GM12892 (cell line): Measurements from ENCODE around the gene POLR2E.
"Not testable (repeated sequence)": the region's sequence is repeated elsewhere in the genome, so short reads cannot be mapped to it uniquely, and the experiment has no call there.

Source experiments
- DNase-seq: peaks from one replicate; pipeline ENCODE4 v3.0.0; 2011; ENCODE audit not compliant: insufficient read length
- FAIRE-seq: peaks from 2 replicates; lab custom pipeline; 2011; peaks lifted over from hg19 to GRCh38; lab: Jason Lieb, UNC
- POLR2A ChIP-seq: IDR thresholded peaks from 2 replicates; pipeline ENCODE4 v1.6.1; 2011; ENCODE audit warnings: low read depth, low read length, control low read depth
- POLR2AphosphoS5 ChIP-seq: IDR thresholded peaks from 2 replicates; pipeline ENCODE4 v1.6.1; 2011; ENCODE audit warnings: low read depth, low read length, control low read depth
- TAF1 ChIP-seq: IDR thresholded peaks from 2 replicates; pipeline ENCODE4 v1.6.1; 2011; ENCODE audit warnings: low read depth, mild to moderate bottlenecking, control low read depth, low read length, borderline replicate concordance

The POLR2E gene

GRCh38 chr19:1133471-1133929, 38.3 kb upstream of the POLR2E start:
- DNase-seq (peak; percentile 81), FAIRE-seq (peak; percentile 24)
- TF ChIP-seq TAF1 (no peak), POLR2A (peak; percentile 57; the same call in 1 of the 2 replicates)

- TF ChIP-seq POLR2A (no peak), POLR2AphosphoS5 (no peak), TAF1 (no peak)
- no peak for DNase-seq
- no peak for FAIRE-seq
These were observed 37.6 kb upstream of the POLR2E start for GRCh38 chr19:1132552-1133383.

- FAIRE-seq: peak; percentile 99
- TF ChIP-seq POLR2A (peak; percentile 56; the same call in 1 of the 2 replicates), POLR2AphosphoS5 (no peak), TAF1 (peak; percentile 44; the same call in 1 of the 2 replicates)
These were observed 36.8 kb upstream of the POLR2E start for GRCh38 chr19:1131718-1132551.

GRCh38 chr19:1130771-1131717, 35.9 kb upstream of the POLR2E start:
- no peak for TF ChIP-seq POLR2AphosphoS5
- TF ChIP-seq TAF1: no peak
- TF ChIP-seq POLR2A: no peak
- DNase-seq (no peak), FAIRE-seq (peak; percentile 90)

More at GRCh38 chr19:1131718-1132551, 36.8 kb upstream of the POLR2E start:
- peak; percentile 85 for DNase-seq

GRCh38 chr19:1129535-1129934, 34.4 kb upstream of the POLR2E start:
- TF ChIP-seq POLR2A (no peak), TAF1 (no peak), POLR2AphosphoS5 (no peak)
- no peak for FAIRE-seq
- no peak for DNase-seq

GRCh38 chr19:1129084-1129483, 33.9 kb upstream of the POLR2E start:
- FAIRE-seq, DNase-seq: not testable (repeated sequence)

GRCh38 chr19:1128106-1128505, 32.9 kb upstream of the POLR2E start:
- TF ChIP-seq TAF1 (no peak), POLR2A (no peak), POLR2AphosphoS5 (no peak)
- FAIRE-seq (no peak), DNase-seq (no peak)

- TF ChIP-seq TAF1 (no peak), POLR2A (no peak), POLR2AphosphoS5 (no peak)
- no peak for DNase-seq
- FAIRE-seq: no peak
These were observed 32.0 kb upstream of the POLR2E start for GRCh38 chr19:1126984-1127760.

- FAIRE-seq (no peak), DNase-seq (no peak)
- TF ChIP-seq POLR2A (no peak), TAF1 (no peak), POLR2AphosphoS5 (no peak)
These were observed 30.7 kb upstream of the POLR2E start for GRCh38 chr19:1125601-1126467.

- FAIRE-seq (no peak), DNase-seq (no peak)
- TF ChIP-seq TAF1: no peak
- no peak for TF ChIP-seq POLR2A
These were observed 28.9 kb upstream of the POLR2E start for GRCh38 chr19:1123885-1124677.
